KBM-7 (cell line): ENCODE measurements around the gene TNRC6B.
"Not testable (repeated sequence)": the region's sequence is repeated elsewhere in the genome, so short reads cannot be mapped to it uniquely, and the experiment has no call there.

Experiments used
- DNase-seq: peaks from one replicate; pipeline ENCODE4 v3.0.0-alpha.2; 2015
- in situ Hi-C: fragments of 300-500 bp; cut with MboI; formaldehyde crosslinking; loops from 2 replicates; pipeline ENCODE4 v1.14.3; 2020; ENCODE audit warnings: low sequenced_read_pairs, low pct_unique_long_range_greater_than_20kb, mixed read lengths

TNRC6B gene

DNA sequence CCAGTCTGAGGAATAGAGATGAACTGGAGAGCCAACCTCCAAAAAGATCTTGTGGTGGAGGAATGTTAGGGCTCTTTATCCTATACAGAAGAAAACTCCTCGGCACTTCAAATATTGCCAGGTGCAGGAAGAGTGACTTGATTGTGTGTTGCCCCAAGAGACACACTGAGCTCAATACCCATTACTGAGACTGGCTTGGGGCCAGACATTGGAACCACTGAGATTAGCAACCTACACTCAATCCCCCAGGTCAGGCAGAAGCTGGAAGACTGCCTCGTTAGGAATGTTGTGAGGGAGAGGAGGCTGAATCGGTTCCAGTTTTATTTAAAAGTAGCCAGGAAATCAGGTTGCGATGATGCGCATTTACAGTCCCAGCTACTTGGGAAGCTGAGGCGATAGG lies 190.3 kb downstream of the TNRC6B start:
- in situ Hi-C loops: no loop called here

DNA sequence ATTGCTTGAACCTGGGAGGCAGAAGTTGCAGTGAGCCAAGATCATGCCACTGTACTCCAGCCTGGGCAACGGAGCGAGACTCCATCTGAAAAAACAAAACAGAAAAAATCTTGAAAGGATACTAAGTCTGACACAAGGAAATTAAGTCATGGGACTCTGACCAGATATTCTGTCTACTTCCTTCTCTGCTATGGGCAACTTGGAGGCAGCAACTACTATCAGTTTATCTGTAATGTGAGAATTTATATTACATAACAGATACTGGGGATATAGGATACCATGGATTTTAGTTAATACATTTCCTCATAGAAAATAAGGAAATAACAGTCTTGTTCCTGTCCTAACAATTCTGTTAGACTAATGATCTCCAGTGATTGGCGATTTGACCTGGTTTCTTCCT lies 191.1 kb downstream of the TNRC6B start:
- no peak for DNase-seq
- in situ Hi-C loops: no loop called here

More for the DNA sequence above, 190.3 kb downstream of the TNRC6B start:
- DNase-seq: no peak

DNA sequence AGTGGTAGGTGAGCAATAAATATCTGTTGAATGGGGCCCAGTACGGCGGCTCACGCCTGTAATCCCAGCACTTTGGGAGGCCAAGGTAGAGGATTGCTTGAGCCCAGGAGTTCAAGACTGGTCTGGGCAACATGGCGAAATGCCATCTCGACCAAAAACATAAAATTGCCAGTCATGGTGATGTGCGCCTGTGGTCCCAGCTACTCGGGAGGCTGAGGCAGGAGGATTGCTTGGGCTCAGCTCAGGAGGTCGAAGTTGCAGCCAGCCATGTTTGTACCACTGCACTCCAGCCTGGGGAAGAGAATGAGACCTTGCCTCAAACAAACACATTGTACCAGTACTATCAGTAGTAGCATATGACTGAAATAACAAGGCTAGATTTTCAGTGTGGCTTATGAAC lies 196.8 kb downstream of the TNRC6B start:
- in situ Hi-C loops: no loop called here
- DNase-seq: no peak

DNA sequence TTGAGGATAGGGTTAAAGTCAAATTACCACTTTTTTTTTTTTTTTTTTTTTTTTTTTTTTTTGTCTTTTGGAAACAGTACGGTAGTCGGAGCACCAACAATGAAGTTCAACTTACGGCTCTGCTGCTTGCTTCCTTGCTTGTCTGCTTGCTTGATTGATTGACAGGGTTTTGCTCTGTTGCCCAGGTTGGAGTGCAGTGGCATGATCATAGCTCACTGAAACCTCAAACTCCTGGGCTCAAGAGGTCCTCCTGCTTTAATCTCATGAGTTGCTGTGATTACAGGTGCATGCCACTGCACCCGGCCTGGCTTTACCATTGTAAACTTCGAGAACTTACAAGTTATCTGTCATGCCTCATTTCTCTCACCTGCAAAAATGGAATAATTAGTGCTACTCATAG lies 198.4 kb downstream of the TNRC6B start:
- no peak for DNase-seq
- in situ Hi-C loops: no loop called here

DNA sequence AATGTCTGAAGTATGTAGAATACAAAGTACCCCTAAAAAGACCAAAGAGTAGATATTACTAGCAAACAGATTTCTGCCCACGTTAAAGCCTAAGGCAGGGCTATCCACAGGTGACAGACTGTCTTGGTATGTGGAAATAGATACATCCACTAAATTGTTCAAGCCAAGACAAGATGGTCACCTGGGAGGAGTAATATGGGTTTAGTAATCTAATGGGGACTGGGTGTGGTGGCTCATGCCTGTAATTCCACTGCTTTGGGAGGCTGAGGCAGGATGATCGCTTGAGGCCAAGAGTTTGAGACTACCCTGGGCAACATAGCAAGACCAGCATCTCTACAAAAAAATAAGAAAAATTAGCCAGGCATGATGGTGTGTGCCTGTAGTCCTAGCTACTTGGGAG lies 200.2 kb downstream of the TNRC6B start:
- in situ Hi-C loops: no loop called here
- DNase-seq: no peak

DNA sequence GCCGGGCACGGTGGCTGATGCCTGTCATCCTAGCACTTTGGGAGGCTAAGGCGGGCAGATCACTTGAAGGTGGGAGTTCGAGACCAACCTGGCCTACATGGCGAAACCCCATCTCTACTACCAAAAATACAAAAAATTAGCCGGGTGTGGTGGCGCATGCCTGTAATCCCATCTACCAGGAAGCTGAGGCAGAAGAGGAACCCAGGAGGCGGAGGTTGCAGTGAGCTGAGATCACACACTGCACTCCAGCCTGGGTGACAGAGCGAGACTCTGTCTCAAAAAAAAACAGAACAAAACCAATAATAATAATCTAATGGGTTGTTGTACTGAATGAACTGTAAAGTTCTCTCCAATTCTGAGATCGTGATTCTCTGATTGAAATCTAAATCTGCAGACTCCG lies 200.7 kb downstream of the TNRC6B start:
- DNase-seq, in situ Hi-C loops: not testable (repeated sequence)

DNA sequence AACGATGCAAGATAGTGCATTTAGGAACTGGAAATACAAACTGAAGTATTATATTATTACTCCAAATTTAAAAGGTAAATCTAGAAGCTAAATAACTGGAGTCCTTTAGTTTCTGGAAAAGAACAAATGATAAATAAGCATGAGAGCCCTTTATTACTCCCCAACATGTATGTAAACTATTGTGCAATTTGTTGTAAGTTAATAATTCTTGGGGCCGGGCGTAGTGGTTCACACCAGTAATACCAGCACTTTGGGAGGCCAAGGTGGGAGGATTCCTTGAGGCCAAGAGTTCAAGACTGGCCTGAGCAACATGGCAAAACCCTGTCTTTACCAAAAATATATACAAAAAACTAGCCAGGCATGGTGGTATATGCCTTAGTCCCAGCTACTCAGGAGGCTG lies 203.7 kb downstream of the TNRC6B start:
- no peak for DNase-seq
- in situ Hi-C loops: no loop called here

DNA sequence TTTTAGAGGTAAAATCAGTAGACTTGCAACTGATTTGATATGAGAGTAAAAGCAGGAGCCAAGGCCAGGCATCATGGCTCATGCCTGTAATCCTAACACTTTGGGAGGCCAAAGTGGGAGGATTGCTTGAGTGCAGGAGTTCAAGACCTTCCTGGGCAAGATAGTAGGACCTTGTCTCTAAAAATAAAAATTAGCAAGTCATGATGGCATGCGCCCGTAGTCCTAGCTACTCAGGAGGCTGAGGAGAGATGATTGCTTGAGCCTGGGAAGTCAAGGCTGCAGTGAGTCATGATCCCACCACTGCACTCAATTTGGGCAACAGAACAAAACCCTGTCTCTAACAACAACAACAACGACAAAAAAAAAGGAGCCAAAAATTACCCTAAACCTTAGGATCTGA lies 206.2 kb downstream of the TNRC6B start:
- DNase-seq: no peak
- in situ Hi-C loops: no loop called here

DNA sequence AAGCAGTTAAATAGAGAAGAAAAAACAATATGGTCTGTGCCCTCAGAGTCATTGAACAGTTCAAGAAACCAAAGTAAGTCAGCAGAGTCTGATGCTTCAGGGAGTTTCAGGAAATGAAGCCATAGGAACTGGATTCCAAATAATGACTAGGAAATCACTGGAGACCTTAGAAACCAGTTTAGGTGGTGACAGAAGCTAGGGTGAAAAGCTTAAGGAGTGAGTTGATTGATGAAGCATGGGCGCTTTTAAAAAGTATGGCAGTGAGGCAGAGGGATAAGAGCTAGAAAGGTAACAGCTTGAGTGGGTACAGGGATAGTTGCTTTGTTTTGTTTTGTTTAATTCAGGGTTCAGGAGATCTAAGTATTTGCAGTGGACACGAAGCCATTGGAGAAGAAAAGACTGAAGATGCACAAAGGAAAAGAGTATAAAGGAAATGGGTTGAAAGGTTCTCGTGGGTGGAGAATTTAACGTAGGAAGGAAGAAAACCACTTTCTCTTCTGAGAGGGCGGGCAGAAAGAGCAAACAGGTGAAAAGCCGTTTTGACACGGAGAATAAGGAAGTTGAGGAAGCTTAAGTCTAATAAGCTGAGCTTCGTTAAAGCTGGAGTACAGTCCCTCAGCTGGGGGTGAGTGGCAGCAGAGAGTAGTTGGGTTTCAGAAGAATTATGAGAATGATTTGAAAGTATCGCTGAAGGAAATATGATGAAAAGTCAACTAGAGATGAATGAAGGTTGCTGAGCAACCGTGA lies 207.5 kb downstream of the TNRC6B start:
- DNase-seq: peak; percentile 79
- in situ Hi-C loops: no loop called here
